GM18502 (cell line): Measurements from ENCODE around the gene LCN6.
"Not testable (repeated sequence)": the region's sequence is repeated elsewhere in the genome, so short reads cannot be mapped to it uniquely, and the experiment has no call there.

Experiments used
- ATAC-seq: cut with Tn5 transposase; IDR thresholded peaks from one replicate; pipeline ENCODE4 v1.9.1; 2021; ENCODE audit warnings: mild to moderate bottlenecking; ENCODE audit not compliant: unreplicated experiment, poor library complexity

The LCN6 gene

DNA sequence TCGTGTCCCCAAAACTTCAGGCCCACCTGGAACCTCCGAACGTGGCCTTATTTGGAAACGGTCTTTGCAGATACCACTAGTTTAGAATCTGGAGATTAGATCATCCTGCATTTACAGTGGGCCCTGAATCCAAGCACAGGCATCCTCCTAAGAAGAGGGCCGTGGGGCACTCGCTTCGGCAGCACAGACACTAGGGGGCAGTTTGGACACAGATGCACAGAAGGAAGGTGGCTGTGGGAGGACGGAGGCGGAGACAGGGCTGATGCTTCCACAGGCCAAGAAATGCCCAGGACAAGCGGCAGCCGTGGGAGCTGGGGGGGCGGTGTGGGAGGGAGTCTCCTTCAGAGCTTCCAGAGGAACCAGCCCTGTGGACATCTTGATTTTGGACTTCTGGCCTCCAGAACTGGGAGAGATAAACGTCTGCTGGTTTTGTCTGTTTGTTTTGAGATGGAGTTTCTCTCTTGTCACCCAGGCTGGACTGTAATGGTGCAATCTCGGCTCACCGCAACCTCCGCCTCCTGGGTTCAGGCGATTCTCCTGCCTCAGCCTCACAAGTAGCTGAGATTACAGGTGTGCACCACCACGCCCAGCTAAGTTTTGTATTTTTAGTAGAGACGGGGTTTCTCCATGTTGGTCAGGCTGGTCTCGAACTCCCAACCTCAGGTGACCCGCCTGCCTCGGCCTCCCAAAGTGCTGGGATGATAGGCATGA is 12.7 kb upstream of the LCN6 start:
- ATAC-seq, result not testable (repeated sequence)

DNA sequence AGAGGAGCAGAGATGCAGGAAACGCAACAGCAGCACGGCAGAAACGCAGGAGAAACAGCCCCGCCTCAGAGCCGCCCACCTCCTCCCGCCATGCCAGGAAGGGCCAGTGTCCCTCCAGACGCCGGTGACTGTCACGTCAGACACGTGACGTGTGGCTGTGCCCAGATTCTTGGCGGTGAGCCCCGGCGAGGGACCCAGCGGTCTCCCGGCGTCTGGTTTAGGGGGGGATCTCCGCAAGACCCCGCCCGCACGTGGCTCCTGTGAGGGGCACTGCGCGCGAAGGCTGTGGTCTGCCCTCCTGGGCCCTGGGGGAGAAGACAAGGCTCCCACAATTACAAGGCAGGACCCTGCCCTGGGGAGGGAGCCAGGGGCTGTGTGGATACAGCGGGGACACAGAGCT is 12.1 kb upstream of the LCN6 start:
- ATAC-seq, result no peak

DNA sequence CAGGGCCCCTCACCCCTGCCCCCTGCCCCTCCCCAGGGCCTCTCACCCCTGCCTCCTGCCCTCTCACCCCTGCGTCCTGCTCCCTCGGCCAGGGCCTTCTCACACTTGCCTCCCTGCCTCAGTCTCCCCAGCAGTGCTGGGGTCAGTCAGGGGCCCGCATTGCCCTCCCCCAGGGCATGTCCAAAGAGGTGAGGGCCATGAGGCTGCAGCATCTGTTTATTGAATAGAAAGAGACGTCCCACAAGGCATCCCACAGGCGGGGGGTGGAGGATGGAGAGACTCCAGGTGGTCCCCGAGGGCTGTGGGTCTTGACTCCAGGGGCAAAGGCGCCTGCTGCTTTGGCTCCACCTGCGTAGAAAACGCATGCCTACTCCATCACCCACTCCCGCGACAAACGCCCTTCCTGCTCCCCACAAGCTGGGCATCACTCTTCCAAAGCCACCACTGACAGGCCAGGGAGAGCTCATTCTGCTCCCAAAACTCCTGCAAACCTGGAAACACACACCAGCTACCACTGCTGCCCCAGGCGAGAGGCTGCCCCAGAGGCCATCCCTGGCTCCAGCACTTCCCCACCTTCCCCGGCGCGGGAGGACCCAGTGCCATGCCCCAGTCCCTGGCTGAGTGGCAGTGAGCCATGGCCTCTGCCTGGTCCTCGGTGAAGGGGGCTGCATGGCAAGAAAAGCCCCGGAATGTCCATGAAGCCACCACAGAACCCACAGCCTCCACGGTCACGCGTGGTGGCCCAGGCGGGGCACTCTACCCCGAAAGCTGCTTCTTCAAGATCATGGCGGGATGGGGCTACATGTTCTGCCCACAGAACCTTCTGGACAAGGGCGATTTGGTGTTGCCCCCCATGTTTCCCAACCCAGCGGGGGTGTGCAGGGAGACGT is 11.4 kb upstream of the LCN6 start:
- no peak for ATAC-seq

DNA sequence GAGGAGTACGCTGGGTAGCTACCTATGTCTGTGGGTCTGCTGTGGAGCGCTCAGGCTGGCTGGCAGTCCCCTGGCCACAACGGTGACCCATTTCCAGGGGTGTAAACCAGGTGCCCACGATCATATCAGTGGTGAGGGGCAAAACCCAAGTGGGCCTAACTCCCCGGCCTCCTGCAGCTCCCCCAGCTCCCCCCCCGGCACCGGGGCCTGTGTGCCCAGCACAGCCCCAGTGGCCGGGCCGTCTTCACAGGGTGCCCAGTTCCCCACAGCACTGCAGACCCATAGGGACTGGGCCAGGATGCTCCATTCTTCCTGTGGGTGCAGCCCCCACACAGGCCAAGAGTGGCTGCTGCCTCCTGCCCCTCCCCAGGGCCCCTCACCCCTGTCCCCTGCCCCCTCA is 10.7 kb upstream of the LCN6 start:
- ATAC-seq, result no peak

DNA sequence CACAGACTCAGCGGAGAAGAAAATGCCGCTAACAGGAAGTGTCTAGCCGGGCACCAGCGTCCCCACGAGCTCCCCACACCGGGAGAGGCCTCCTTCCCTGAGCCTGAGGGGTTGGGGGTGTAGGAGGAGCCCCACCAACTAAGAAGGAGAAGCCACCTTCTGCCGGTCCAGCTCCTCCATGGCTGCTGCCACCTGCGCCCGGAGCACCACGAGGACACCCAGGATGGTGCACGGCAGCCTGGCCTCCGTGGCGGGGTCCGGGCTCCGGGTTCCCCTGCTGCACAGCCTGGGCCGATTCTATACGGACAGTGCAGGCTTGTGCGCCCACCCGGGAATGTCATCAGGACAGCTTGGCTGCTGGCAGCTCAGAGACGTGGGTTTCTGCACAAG is 9.4 kb upstream of the LCN6 start:
- no peak for ATAC-seq

DNA sequence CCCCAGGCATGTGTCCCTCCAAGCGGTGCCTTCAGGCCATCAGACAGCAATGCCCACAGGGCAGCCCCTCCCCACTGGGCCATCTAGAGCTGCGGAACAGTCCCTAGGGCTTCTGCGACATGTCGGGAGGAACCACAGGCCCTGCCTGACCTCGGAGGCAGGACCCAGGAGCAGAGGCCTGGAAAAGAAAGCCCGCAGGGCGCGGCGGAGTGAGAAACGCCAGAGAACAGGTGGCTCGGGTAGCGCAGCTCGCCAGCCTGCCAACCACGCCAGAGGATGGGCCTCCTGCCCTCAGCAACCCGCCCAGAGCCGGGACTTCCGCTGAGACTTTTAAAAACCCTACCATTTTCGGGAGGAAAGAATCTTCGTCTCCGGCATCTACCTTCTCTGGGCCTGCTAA is 9.0 kb upstream of the LCN6 start:
- ATAC-seq, result no peak

DNA sequence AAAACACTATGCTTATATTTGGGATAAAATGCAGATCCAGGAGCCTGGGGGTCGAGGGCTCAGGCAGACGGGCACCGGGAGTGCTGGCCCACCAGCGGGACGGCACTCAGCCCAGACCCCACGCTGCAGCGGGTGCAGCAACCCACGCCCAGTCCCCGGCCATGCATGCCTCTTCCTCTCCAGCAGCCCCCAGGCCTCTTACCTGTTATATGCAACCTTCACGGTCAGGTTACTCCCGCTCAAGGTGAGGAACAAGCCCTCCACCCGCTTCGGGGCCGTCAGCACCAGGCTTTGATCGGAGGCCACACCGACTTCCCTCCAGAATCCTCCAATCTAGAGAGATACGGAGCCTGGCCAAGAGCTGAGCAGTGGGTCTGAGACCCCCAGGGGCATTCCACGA is 8.5 kb upstream of the LCN6 start:
- ATAC-seq, result no peak

DNA sequence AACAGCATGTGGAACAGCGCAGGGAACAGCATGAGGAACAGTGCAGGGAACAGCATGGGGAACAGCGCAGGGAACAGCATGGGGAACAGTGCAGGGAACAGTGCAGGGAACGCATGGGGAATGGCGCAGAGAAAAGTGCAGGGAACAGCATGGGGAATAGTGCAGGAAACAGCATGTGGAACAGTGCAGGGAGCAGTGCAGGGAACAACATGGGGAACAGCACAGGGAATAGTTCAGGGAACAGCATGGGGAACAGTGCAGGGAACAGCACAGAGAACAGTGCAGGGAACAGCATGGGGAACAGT is 7.8 kb upstream of the LCN6 start:
- no peak for ATAC-seq

DNA sequence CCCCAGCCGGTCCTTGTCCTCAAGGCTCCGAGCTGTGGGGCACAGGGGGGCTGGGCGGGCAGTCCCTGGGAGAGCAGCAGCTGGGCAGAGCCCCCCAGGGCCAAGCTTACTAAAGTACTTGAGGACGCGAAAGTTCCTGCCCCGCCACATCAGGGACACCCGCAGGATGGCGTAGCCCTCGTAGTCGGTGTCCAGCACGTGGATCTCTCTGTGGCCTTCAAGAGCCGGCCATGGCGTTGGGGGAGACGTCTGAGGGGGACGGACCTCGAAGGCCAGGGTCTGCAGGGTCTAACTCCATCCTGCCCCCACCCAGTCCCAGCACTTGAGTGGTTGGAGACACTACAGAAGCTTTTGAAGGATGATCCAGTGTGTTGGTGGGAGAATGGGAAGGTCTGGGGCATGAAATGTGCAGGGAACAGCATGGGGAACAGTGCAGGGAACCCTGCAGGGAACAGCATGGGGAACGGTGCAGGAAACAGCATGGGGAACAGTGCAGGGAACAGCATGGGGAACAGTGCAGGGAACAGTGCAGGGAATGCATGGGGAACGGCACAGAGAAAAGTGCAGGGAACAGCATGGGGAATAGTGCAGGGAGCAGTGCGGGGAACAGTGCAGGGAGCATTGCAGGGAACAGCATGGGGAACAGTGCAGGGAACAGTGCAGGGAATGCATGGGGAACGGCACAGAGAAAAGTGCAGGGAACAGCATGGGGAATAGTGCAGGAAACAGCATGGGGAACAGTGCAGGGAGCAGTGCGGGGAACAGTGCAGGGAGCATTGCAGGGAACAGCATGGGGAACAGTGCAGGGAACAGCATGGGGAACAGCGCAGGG is 7.2 kb upstream of the LCN6 start:
- not testable (repeated sequence) for ATAC-seq

DNA sequence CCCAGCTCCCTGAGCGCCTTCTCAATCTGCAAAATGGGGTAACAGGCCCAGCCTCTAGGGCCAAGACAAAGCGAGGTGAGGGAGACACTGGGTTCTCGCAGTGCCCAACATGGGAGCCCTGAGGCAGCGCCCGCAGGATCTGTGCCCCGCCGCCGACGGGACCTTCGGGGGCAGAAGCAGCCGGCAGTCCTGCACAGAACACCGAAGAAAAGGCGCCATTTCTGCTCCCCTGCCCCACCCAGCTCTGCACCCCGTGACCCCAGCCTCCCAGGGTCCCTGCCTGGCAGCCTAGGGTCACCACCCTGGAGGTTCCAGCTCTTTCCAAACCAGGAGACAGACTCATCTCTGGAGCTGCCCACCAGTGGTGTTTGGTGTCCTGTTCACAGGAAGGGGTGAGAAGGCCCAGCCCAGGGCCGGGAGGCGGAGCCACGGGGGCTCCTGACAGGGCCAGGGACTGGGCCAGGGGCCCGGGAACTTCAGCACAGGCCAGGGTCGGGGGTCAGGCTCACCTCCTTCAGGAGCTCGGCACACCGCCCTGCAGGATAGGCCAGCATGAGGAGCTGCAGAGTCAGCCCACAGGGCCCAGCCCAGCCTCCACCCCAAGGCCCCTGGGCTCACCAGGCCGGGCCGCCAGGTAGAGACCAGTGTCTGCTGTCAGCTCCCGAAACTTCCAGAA is 6.4 kb upstream of the LCN6 start:
- no peak for ATAC-seq

DNA sequence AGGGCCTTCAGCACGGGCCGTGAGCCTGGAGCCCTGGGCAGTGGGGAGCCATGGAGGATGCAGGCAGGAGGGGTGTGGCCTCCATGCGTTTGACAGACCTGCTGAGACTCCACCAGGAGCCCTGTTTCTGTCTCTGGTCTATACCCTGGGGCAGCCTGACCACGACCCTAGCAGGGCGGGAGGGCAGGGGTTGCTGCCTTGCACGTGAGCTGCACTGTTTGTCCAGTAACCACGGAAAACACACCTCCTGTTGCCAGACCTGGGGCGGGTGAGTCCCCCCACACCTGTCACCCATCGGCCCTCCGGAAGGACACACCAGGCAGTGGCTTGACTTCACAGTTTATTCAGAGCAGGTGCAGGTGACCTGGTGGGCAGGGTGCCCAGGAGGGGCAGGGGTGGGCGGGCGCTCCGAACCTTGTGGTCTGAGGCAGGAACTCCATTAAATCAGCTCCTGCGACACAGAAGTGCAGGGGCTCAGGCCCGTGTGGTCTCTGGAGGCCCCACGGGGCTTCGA is 5.8 kb upstream of the LCN6 start:
- no peak for ATAC-seq

DNA sequence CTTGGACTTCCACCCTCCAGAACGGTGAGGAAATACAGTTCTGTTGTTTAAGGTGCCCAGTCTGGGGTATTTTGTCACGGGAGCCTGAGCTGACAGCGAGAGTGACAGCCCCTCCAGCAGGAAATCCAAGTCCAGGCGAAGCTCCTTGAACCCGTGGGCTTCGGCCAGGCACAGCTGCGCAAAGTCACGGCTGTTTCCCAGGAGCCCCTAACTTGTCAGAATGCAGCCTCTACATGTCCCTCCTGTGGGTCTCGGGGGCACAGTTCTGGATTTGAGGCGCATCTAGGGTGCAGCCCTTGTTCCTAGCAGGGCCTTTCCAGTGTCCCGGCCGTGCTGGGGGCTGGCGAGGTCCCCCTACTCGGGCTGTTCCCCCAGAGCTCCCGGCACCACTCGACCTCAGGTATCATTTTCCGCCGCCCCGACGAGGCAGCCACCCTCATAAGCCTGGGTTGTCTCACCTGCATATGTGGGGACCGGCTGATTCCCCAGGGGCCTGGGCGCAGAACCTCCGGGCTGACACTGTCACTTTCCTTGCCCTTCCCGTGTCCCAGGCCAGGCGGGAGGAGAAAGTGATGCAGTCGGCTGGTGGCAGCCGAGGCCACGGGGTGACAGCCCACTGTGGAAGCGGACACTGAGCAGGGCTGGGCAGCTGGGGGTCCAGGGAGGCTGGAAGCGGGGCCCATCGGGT is 5.2 kb upstream of the LCN6 start:
- ATAC-seq, result no peak

DNA sequence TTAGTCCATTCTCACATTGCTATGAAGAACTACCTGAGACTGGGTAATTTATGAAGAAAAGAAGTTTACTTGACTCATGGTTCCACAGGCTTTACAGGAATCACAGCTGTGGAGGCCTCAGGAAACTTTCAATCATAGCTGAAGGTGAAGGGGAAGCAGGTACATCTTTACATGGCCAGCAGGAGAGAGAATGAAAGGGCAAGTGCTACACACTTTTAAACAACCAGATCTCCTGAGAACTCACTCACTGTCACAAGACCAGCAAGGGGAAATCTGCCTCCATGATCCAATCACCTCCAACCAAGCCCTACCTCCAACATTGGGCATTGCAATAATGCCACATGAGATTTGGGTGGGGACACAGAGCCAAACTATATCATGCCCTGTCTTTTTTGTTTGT is 3.5 kb upstream of the LCN6 start:
- no peak for ATAC-seq

DNA sequence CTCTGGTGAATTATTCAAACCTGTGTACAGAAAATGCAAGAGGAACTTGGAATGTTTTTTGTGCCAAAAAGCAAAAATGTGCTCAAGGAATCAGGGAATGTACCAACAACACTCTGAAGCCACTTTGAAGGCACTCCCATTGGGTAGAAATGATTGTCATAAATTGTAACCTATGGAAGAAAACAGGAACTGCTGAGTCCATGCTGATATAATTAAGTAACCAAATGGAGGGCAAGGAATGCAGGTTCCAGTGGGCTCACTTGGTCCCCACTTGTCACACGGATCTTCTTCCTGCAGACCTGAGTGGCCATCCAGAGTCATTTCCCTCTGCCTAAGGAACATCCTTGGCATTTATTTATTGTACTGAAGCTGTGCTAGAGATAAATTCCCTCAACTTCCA is 2.9 kb upstream of the LCN6 start:
- ATAC-seq, result no peak

DNA sequence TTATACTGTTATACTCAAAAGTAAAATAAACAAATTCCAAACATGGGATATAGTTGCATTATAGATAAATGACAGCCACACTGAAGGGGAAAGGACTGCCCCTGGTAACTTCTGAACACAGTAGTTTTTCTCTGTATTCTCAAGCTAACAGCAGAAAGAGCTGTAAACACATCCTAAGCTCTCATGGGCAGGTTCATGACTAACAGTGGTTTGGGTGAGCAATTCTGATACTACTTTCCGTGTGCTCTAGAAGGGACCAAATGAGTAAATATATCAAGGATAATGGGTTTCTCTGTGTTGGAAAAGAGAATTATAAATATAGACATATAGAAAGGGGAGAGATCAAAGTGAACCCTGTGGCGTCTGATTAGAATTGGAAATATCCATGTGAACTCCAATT is 2.2 kb upstream of the LCN6 start:
- no peak for ATAC-seq

DNA sequence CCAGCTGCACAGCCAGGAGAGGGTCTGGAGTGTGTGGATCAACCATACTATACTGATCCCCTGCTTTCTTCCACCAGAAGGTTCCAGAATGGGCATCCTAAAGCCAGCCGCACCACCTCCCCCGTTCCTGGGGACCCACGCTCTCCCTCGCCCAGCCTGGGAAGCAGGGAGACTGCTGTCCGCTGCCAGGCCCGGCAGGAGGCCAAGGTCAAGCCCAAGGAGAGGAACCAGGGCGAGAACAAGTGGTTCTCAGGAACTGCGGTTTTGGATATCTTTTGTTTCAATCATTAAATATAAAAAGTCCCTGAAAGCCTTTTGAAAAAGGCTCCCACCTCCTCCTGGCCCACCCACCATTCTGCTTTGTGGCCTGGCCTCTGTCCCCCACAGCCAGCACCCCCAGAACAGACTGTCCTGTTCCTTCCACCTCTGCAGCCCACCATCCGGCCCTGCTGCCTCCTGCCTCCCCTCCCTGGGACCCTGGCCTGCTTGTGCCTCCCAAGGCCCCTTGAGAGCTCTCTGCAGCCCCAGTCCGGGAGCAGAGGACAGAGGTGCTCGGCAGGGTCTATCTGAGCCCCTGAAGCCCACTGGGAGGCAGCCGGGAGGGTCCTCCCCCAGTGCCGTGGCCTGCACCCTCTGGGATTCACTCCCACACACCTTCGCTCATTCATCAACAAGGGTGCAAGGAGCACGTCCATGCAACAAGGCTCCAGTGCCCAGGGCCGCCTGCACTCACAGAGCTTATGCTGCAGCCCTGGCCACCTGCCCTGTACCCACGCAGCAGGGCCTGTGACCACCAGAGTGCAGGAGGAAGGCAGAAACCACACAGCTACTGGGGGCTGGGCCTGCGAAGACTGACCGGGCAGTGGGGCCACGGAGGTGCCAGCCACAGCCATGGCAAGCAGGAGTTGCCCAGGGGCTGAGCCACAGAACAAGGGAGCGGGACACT is 614 bp upstream of the LCN6 start:
- ATAC-seq, result no peak

DNA sequence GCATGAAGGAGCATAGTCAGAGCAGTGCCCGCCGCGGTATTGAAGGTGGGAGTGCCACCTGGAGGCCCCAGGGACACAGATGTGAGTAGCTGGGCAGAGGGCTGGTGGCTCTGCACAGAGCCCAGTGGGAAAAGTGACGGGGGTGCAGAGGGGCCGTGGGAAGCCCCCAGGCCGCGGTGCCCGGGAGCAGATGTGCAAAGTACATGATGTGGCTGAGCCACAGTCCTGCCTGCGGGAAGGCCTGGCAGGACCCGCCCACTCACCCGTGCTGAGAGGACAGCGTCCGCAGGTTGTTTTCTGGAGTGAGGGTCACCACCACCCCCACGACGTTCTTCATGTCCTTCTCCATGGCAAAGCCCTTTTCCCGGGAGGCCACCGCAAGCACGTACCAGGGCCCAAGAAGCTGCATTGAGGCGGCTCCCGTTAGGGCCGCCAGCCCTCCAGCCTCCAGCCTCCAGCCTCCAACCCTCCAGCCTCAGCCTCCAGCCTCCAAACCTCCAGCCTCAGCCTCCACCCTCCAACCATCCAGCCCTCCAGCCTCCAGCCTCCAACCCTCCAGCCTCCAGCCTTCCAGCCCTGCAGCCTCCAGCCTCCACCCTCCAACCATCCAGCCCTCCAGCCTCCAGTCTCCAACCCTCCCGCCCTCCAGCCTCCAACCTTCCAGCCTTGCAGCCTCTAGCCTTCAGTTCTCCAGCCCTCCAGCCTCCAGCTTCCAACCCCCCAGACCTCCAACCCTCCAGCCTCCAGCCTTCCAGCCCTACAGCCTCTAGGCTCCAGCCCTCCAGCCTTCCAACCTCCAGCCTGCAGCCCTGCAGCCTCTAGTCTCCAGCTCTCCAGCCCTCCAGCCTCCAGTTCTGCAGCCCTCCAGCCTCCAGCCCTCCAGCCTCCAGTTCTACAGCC is 914 bp downstream of the LCN6 start:
- ATAC-seq, result no peak

DNA sequence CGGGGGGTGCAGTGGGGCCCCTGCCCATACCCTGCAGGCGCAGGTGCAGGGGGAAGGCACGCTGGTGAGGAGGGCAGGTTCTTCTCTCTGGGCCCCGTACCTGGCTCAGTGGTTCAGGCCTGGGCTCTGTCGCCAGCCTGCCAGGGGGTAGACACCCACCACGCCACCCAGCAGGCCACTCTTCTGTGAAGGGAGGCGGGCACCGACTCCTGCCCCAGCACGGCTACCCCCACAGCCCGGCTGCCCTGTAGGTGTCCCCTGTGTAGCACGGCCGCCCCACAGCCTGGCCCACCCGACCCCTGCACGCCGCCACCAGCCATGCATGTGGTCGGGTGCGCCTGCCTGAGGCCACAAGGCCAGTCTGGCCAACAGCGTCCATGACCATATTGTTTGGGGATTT is 1.7 kb downstream of the LCN6 start:
- no peak for ATAC-seq
